Activated B cell treated with CpG ODN at 0.5 μM for 24 hours (primary cell): ENCODE measurements around the gene RSPRY1. TPM values are rescaled to one million over a fixed set of nuclear protein-coding genes. Genes with fewer than 3 reads are reported as not detected.
A peak's percentile ranks its signal among the peaks of the same experiment; 100 is the strongest.

ENCODE experiments used
- ATAC-seq: fragments of 200-7000 bp; cut with Tn5 transposase; one replicate; pipeline ENCODE4 v1.10.0; 2021; ENCODE audit warnings: low read depth, mild to moderate bottlenecking, moderate library complexity
- CTCF ChIA-PET: fragments of 350-600 bp; sonication (Branson Sonifier 250); formaldehyde crosslinking; loops from one replicate; lab custom pipeline; 2021; ENCODE audit warnings: antibody characterized with exemption; lab: Charles Lee
- POLR2A ChIA-PET: fragments of 350-600 bp; sonication (Branson Sonifier 250); formaldehyde crosslinking; loops from one replicate; lab custom pipeline; 2021; ENCODE audit warnings: antibody characterized with exemption; lab: Charles Lee
- DNase-seq: peaks from one replicate; pipeline ENCODE4 v3.0.0; 2022
- H3K27ac Mint-ChIP-seq: one replicate; pipeline ENCODE4 v1.8.0; 2020; ENCODE audit warnings: mixed read lengths
- H3K27me3 Mint-ChIP-seq: one replicate; pipeline ENCODE4 v1.8.0; 2021; ENCODE audit warnings: mixed read lengths
- H3K36me3 Mint-ChIP-seq: one replicate; pipeline ENCODE4 v1.8.0; 2021; ENCODE audit warnings: low read depth, mixed read lengths
- H3K4me1 Mint-ChIP-seq: one replicate; pipeline ENCODE4 v1.8.0; 2021; ENCODE audit warnings: mixed read lengths
- H3K4me3 Mint-ChIP-seq: one replicate; pipeline ENCODE4 v1.8.0; 2020; ENCODE audit warnings: mild to moderate bottlenecking, mixed read lengths
- H3K9me3 Mint-ChIP-seq: one replicate; pipeline ENCODE4 v1.8.0; 2020; ENCODE audit warnings: mixed read lengths
- intact Hi-C: fragments of 100-400 bp; cut with micrococcal nuclease; formaldehyde crosslinking; loops from one replicate; pipeline ENCODE4 v1.15.1; 2024
- total RNA-seq: library from RNA; stranded (reverse); gene quantifications from 2 replicates; pipeline ENCODE4 v1.2.3, GENCODE V29; 2022
- TF ChIP-seq, protein P1 (sequence below): fragments of 200-600 bp; IDR thresholded peaks from one replicate; pipeline ENCODE4 v1.8.0; 2022; ENCODE audit warnings: antibody characterized with exemption, mild to moderate bottlenecking

Gene RSPRY1
- total RNA-seq, 1 donor from 2014 or later, result 39.9 TPM

DNA sequence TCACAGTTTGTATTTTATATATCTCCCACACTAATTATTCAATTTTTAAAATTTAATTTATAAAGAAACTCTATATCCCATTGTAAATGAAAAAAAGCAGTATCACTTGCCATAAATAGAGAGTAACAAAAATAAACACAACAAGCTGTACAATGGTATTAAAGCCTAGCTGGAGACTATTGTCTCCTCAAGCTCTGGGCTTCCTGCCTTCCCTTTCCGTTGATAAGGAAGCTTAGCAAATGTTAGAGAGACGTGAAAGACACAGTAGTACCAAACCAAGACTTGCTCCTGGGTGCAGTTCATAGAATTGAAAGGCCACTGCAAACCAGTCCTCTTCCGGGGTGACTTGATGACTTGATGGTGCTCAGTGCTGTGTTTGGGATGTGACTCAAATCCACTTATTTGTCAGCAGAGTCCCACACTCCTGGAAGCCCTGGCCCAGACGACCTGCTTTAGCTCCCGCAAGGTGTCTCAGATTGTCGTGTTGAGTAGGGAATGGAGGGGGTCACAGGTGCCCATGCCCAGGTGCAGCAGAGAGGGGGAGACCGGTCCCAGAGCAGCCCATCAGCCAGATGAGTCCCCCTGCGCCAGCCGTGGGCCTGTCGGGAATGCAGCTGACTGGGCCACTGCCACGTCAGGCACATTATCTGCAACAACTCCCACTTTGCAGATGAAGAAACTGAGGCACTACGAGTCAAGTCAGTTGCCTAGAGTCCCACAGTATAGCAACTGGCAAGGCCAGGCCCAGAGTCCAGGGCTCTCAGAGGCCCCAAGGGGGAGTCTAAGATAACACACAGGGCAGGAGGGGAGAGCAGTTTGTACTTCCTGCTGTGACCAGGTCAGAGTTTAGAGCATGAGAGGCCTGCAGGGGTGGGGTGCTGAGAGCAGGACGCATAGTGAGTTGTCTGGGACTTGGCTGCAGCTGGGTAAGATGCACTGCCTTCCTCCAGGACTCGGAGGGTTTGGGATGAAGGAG lies 40.8 kb upstream of the RSPRY1 start:
- no peak for ATAC-seq
- no peaks in the 10 kb centered on the region for H3K36me3 Mint-ChIP-seq
- ChIA-PET POLR2A (no interaction called here), CTCF (interaction anchor here (1.2 kb wide), 1 partner anchor 59 kb away, joined by 3 read pairs; no protein-coding TSS in a partner anchor)
- TF ChIP-seq, protein P1, sequence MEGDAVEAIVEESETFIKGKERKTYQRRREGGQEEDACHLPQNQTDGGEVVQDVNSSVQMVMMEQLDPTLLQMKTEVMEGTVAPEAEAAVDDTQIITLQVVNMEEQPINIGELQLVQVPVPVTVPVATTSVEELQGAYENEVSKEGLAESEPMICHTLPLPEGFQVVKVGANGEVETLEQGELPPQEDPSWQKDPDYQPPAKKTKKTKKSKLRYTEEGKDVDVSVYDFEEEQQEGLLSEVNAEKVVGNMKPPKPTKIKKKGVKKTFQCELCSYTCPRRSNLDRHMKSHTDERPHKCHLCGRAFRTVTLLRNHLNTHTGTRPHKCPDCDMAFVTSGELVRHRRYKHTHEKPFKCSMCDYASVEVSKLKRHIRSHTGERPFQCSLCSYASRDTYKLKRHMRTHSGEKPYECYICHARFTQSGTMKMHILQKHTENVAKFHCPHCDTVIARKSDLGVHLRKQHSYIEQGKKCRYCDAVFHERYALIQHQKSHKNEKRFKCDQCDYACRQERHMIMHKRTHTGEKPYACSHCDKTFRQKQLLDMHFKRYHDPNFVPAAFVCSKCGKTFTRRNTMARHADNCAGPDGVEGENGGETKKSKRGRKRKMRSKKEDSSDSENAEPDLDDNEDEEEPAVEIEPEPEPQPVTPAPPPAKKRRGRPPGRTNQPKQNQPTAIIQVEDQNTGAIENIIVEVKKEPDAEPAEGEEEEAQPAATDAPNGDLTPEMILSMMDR, result no peak
- H3K27me3 Mint-ChIP-seq, result no peaks in the 10 kb centered on the region
- H3K4me3 Mint-ChIP-seq, result no peak overlapping the region
- no peak overlapping the region for H3K27ac Mint-ChIP-seq
- no peaks in the 10 kb centered on the region for H3K9me3 Mint-ChIP-seq
- intact Hi-C loops, result no loop called here
- no peak for DNase-seq
- H3K4me1 Mint-ChIP-seq, result peaks cover 39% of the 10 kb centered on the region

DNA sequence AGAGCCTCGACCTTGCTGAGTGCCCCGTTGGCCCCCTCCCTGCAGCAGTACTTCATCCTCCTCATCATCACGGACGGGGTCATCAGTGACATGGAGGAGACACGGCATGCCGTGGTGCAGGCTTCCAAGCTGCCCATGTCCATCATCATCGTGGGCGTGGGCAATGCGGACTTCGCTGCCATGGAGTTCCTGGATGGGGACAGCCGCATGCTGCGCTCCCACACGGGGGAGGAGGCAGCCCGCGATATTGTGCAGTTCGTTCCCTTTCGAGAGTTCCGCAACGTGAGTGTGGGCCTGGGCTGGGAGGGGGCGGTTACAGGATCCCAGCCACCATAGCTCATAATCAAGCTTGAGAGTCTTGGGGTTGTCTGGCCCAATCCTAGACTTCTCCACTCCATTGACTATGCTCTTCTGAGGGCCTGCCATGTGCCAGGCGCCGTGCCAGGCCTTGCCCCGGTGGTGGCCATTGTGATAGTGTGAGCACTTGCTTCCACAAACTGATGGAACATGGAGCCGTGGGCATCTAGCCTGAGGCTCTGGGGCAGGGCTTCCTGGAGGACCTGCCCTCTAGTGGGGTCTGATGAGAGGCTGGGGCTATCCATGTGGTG lies 40.0 kb upstream of the RSPRY1 start:
- no peaks in the 10 kb centered on the region for H3K27me3 Mint-ChIP-seq
- H3K4me1 Mint-ChIP-seq, result peaks cover 31% of the 10 kb centered on the region
- ATAC-seq (no peak), DNase-seq (no peak)
- CTCF ChIA-PET, result no interaction called here
- H3K27ac Mint-ChIP-seq, result no peak overlapping the region
- H3K9me3 Mint-ChIP-seq, result no peaks in the 10 kb centered on the region
- TF ChIP-seq, protein P1, result no peak
- POLR2A ChIA-PET, result no interaction called here
- H3K36me3 Mint-ChIP-seq, result peaks cover under 1% of the 10 kb centered on the region
- H3K4me3 Mint-ChIP-seq, result no peak overlapping the region
- intact Hi-C loops, result no loop called here

DNA sequence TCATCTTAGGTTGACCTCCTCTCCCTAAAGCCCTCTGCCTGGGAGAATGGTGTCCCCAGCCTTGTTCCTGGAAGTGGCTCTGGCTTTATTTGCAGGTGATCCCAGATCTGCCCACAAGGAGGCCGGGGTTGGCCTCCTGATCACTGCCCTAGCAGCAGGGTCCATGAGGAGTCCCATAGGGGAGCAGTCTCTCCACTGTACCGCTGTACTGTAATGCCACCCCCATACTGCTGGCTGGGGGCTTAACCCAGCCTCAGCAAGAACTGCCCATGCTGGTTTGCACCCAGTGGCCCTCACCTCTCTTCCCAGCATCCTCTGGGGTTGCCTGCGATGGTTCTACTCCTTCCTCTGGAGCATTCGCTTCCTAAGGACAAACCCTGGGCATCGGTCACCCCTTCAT lies 39.4 kb upstream of the RSPRY1 start:
- no peak overlapping the region for H3K27ac Mint-ChIP-seq
- peaks cover 27% of the 10 kb centered on the region for H3K4me1 Mint-ChIP-seq
- no peaks in the 10 kb centered on the region for H3K9me3 Mint-ChIP-seq
- ATAC-seq, result no peak
- CTCF ChIA-PET, result no interaction called here
- DNase-seq, result no peak
- POLR2A ChIA-PET, result no interaction called here
- H3K27me3 Mint-ChIP-seq, result no peaks in the 10 kb centered on the region
- peaks cover 3% of the 10 kb centered on the region for H3K36me3 Mint-ChIP-seq
- H3K4me3 Mint-ChIP-seq, result no peak overlapping the region
- intact Hi-C loops, result no loop called here
- TF ChIP-seq, protein P1, result no peak

DNA sequence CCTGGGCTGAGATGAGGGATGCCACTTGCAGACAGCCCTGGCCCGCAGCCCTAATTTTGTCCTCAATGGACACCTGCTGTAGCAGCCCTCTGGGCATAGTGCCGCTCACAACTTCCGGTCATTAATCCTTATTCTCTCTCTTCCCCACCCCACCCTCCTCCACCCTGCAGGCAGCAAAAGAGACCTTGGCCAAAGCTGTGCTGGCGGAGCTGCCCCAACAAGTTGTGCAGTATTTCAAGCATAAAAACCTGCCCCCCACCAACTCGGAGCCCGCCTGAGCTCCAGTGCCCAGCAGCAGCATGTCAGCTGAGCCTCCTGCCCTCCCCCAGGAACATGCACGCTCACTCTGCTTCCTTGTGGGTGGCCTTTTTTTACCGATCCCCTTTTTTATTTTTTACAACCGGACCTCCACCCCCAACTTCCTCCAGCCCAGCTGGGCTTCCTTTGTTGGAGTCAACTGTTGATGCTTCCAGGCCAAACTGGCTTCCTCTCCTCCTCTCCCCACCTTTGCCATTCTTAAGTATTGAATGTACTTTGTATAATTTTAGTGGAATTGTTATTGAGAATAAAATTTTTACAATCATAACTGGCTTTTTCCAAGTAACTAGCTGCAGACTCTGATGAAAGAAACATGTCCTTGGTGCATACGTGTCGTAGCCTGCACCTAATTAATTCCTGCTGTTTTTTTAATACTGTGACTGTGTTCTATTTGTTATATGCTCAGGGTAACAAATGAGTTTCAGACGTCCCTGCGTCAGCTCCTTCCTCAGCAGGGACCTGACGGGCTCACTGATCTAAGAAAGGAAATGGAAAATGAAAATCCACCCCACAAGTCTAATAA lies 38.5 kb upstream of the RSPRY1 start:
- H3K4me3 Mint-ChIP-seq, result peak overlapping the region; percentile 25
- CTCF ChIA-PET, result no interaction called here
- H3K9me3 Mint-ChIP-seq, result no peaks in the 10 kb centered on the region
- no peak for ATAC-seq
- H3K36me3 Mint-ChIP-seq, result peaks cover 11% of the 10 kb centered on the region
- no peak for DNase-seq
- H3K27ac Mint-ChIP-seq, result no peak overlapping the region
- POLR2A ChIA-PET, result no interaction called here
- TF ChIP-seq, protein P1, result no peak
- H3K4me1 Mint-ChIP-seq, result peaks cover 19% of the 10 kb centered on the region
- intact Hi-C loops, result no loop called here
- H3K27me3 Mint-ChIP-seq, result no peaks in the 10 kb centered on the region
